HG03521 (cell line): ENCODE results near the gene CD2.

ENCODE experiments used
- ATAC-seq: cut with Tn5 transposase; IDR thresholded peaks from one replicate; pipeline ENCODE4 v1.9.1; 2021; ENCODE audit warnings: mild to moderate bottlenecking, moderate library complexity; ENCODE audit not compliant: unreplicated experiment

Gene CD2

GRCh38 chr1:116771997-116772647 is 17.9 kb downstream of the CD2 start:
- no peak for ATAC-seq

GRCh38 chr1:116772648-116773045 is 18.4 kb downstream of the CD2 start:
- ATAC-seq = no peak

DNA sequence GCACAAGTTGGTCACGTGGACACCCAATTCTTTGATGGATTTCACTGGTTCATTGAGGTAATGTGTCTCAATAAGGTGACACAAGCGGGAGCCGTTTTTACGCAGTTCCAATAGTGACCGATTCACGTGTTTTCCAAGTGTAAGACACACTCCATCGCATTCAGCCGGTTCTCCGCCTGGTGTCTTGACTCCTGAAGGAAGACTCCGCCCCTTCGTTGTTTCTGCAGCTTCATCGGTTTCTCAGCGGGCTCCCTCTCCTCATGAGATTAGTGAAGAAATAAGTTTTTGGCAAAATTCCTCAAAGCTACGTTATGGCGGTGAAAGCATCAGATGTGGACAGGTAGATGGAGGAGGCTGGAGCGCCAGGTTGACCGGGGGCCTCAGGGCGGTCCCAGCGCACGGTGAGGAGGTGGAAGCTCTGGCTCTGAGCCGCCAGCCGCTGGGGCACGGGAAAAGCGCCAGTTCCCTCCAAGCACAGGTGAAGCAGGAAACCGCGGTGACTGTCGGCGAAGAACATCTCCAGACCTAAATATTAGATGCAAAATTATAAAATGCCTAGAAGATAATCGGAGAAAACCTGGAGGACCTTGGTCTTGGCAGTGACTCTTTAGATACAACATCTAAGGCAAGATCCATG is 21.0 kb downstream of the CD2 start:
- ATAC-seq = no peak

GRCh38 chr1:116777831-116778830 is 23.9 kb downstream of the CD2 start:
- ATAC-seq = no peak

GRCh38 chr1:116781034-116781433 is 26.8 kb downstream of the CD2 start:
- no peak for ATAC-seq

GRCh38 chr1:116785006-116785405 is 30.8 kb downstream of the CD2 start:
- no peak for ATAC-seq

GRCh38 chr1:116786049-116786448 is 31.8 kb downstream of the CD2 start:
- ATAC-seq = no peak

- ATAC-seq = no peak
These were observed 37.5 kb downstream of the CD2 start for GRCh38 chr1:116791727-116792126.

- ATAC-seq = no peak
These were observed 39.2 kb downstream of the CD2 start for GRCh38 chr1:116793357-116793935.

GRCh38 chr1:116794371-116794770 is 40.1 kb downstream of the CD2 start:
- no peak for ATAC-seq

GRCh38 chr1:116794804-116795481 is 40.7 kb downstream of the CD2 start:
- ATAC-seq = peak; percentile 86

DNA sequence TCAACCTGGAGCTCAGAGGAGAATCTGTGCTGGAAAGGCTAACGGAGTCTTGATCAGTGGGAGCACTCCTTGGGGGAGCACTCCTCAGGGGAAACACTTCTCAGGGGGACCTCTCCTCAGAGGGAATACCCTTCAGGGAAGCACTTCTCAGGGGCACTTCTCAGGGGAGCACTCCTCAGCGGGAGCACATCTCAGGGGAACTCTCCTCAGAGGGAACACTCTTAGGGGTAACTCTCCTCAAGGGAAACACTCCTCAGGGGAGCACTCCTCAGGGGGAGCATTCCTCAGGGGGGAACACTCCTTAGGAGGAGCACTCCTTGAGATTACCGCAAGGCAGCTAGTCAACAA is 41.2 kb downstream of the CD2 start:
- no peak for ATAC-seq

- ATAC-seq = no peak
These were observed 50.5 kb downstream of the CD2 start for GRCh38 chr1:116804736-116805135.

DNA sequence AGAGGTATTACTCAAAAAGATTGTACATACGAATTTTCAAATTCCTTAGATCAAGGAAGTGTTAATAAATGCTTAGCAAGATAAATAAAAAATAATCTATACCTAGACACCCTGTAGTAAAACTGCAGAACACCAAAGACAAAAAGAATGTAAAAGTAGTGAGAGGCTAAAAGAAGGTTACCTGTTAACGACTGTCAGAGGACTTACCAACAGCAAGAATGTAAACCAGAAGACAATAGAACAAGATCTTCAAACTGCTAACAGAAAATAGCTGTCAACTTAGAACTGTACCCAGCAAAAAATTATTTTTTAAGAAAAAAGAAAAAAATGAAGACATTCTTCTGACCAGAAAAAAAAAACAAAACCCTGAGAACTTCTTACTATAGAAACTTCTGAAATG is 51.2 kb downstream of the CD2 start:
- ATAC-seq = no peak

DNA sequence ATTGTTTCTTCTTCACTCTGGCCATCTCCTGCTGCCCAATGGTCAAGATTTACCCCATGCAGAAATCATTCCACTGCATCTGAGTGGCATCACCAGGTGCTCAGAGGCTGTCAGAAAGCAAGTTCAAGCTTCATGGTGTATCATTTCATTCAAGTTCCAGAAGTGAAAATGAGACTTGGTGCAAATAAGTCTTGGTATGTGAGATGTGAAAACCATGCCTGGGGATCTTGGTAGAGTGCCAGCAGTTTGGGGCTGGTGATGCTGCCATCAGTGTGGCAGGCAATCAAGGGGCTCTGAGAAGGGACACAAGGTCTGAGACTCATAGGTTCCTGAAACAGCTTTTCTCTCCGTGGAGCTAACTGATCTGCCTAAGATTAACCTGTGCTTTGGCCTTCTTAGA is 52.0 kb downstream of the CD2 start:
- no peak for ATAC-seq

DNA sequence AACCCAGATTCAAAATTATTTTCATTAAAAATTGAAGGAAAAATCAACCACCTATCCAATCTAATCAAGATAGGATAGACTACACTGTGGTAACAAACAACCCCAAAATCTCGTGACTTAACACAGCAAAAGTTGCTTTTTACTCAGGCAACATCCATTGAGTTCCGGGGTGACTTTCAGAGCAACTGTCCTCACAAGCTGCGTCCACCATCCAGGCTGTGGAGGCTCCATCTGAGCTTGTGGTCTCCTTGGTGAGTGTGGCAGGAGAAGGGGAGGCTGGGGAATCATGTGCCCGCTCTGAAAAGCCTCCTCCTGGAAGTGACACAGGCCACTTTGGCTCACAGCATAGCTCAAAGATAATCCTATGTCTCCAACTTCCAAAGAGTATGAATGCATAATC is 52.4 kb downstream of the CD2 start:
- no peak for ATAC-seq

DNA sequence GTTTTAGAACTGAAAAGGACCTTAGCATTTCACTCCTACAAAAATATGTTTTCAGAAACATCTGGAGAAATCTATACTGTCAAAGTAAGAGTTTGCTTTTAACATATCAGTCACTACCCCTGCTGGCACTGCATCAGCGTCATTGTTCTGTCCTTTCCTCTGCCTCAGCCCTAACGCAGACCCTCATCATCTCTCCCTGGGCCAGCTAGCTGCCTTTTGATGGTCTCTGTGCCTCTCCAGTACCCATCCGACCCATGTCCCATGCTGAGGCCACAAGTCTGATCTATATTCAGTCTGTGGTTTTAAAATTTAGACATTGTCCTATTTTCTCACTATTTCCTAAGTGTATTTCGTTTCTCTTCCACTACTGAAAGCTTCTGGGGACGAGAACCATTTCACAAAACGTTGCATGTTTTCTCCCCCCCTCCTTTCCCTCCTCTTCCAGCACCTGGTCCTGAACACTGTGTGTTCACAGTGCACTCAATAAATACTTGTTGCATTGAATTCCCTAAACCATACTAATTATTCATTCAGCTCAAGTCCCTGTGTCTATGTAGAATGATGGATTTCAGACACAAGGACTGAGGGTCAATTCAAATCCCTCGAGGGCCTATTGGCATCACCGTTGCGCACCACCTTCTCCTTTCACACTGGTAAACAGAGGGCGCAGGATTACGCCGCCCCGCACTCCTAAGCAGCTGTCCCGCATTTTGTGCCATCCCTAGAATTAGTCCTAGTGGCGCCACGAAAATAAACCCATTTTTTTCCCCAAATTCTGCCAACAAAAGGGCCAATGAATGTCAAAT is 53.4 kb downstream of the CD2 start:
- ATAC-seq = no peak

DNA sequence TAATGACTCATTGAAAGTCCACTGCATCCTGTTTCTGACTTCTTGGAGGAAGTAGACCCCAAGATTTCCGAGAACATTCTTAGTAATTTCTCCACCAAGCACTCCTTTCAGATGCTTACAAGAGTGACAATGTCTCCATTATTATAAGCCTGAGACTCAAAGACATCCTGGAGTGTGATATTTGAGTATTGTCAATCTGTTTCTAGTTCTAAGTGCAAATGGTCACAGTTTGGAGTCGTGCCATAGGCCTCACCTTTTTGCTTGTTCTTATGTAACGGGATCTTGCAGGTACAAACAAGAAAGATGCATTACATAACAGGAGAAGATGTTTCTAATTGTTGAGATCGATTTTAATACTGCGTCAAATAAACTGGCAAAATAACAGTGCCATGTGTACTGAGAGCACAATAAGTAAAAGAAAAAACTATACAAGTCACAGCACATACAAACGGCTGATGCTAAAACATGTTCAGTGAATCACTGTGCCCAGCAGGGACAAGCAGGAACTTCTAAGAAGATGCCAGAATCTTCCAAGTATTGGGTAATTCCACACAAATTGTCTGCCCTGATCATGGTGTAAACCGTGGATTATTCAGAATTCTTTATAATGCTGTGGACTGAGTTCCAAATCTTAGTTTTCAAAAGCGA is 54.1 kb downstream of the CD2 start:
- ATAC-seq = no peak

- no peak for ATAC-seq
These were observed 54.7 kb downstream of the CD2 start for GRCh38 chr1:116808848-116809508.
